GM15510 (cell line): ENCODE measurements around the gene SYS1.

ENCODE experiments used
- POLR2A ChIP-seq: IDR thresholded peaks from 3 replicates; pipeline ENCODE4 v1.6.1; 2011; ENCODE audit warnings: borderline replicate concordance; ENCODE audit not compliant: insufficient read length; ENCODE audit errors: extremely low read depth

The SYS1 gene

GRCh38 chr20:45362804-45363610, at the start of gene SYS1:
TSS of gene SYS1 (plus strand) at chr20:45363156. CDS start at chr20:45363532, 376 bp downstream.
- peak; percentile 85 for TF ChIP-seq POLR2A

GRCh38 chr20:45313943-45314342, 49.0 kb upstream of the SYS1 start:
- TF ChIP-seq POLR2A, result no peak

- TF ChIP-seq POLR2A, result no peak
Observed at GRCh38 chr20:45315672-45316071, 47.3 kb upstream of the SYS1 start.

GRCh38 chr20:45316150-45317080, 46.5 kb upstream of the SYS1 start:
- TF ChIP-seq POLR2A, result no peak

GRCh38 chr20:45317826-45318225, 45.1 kb upstream of the SYS1 start:
- no peak for TF ChIP-seq POLR2A

- TF ChIP-seq POLR2A, result no peak
Observed at GRCh38 chr20:45318386-45318939, 44.5 kb upstream of the SYS1 start.

GRCh38 chr20:45318948-45319347, 44.0 kb upstream of the SYS1 start:
- TF ChIP-seq POLR2A, result no peak

- TF ChIP-seq POLR2A, result no peak
Observed at GRCh38 chr20:45320948-45321595, 41.9 kb upstream of the SYS1 start.

GRCh38 chr20:45322952-45323383, 40.0 kb upstream of the SYS1 start:
- TF ChIP-seq POLR2A, result no peak

GRCh38 chr20:45323731-45324130, 39.2 kb upstream of the SYS1 start:
- TF ChIP-seq POLR2A, result no peak

GRCh38 chr20:45325371-45325770, 37.6 kb upstream of the SYS1 start:
- TF ChIP-seq POLR2A, result no peak

GRCh38 chr20:45328451-45328850, 34.5 kb upstream of the SYS1 start:
- TF ChIP-seq POLR2A, result no peak

- TF ChIP-seq POLR2A, result no peak
Observed at GRCh38 chr20:45329497-45330319, 33.2 kb upstream of the SYS1 start.

GRCh38 chr20:45330476-45330875, 32.5 kb upstream of the SYS1 start:
- no peak for TF ChIP-seq POLR2A
